Liver (tissue), 9 donors: Measurements from ENCODE around the gene TBX15. TPM values are rescaled to one million over a fixed set of nuclear protein-coding genes. Genes with fewer than 3 reads are reported as not detected.

Experiments
- DNase-seq: peaks from one replicate; pipeline ENCODE4 v3.0.0-alpha.2; 2017; ENCODE audit warnings: low spot score
- H3K27ac ChIP-seq, 2 donors: one replicate each; pipeline ENCODE4 v1.7.0; 2013; ENCODE audit warnings: inconsistent platforms in 2 of 2, low read length in 2 of 2, control low read depth in 1 of 2, low read depth in 1 of 2, mild to moderate bottlenecking in 1 of 2
- H3K27me3 ChIP-seq, 4 donors: one replicate each; pipeline versions ENCODE4 v1.6.1 to v1.7.0; 2013; ENCODE audit warnings: low read length in 3 of 4, inconsistent platforms in 1 of 4, mild to moderate bottlenecking in 1 of 4, moderate library complexity in 1 of 4; ENCODE audit not compliant: control insufficient read depth in 4 of 4, insufficient read depth in 4 of 4
- H3K36me3 ChIP-seq, 4 donors: one replicate each; pipeline versions ENCODE4 v1.6.1 to v1.7.0; 2013; ENCODE audit warnings: low read length in 3 of 4, mild to moderate bottlenecking in 3 of 4, low read depth in 1 of 4, moderate library complexity in 1 of 4; ENCODE audit not compliant: control insufficient read depth in 4 of 4, insufficient read depth in 3 of 4
- H3K4me1 ChIP-seq, 4 donors: one replicate each; pipeline versions ENCODE4 v1.6.1 to v1.7.0; 2013; ENCODE audit warnings: low read length in 3 of 4, mild to moderate bottlenecking in 3 of 4, moderate library complexity in 1 of 4; ENCODE audit not compliant: control insufficient read depth in 4 of 4, insufficient read depth in 4 of 4
- H3K4me3 ChIP-seq, 3 donors: one replicate each; pipeline versions ENCODE4 v1.6.1 to v1.7.0; 2013; ENCODE audit warnings: low read length in 3 of 3, control low read depth in 1 of 3, low read depth in 1 of 3, mild to moderate bottlenecking in 1 of 3
- H3K9ac ChIP-seq, 2 donors: one replicate each; pipeline ENCODE4 v1.7.0; 2013; ENCODE audit warnings: low read length in 2 of 2, mild to moderate bottlenecking in 2 of 2, moderate library complexity in 2 of 2, control low read depth in 1 of 2, low read depth in 1 of 2
- H3K9me3 ChIP-seq, 4 donors: one replicate each; pipeline versions ENCODE4 v1.6.1 to v1.7.0; 2013; ENCODE audit warnings: low read length in 3 of 4; ENCODE audit not compliant: control insufficient read depth in 4 of 4
- ATF3 ChIP-seq: IDR thresholded peaks from 2 replicates; pipeline ENCODE4 v1.6.1; 2016; ENCODE audit warnings: antibody characterized with exemption
- CTCF ChIP-seq: fragments of 150-350 bp; IDR thresholded peaks from 2 replicates; pipeline ENCODE4 v1.5.1; 2017; ENCODE audit warnings: improper control_type of control experiment, low read depth, low read length; ENCODE audit not compliant: missing input control
- FOXA2 ChIP-seq: IDR thresholded peaks from 2 replicates; pipeline ENCODE4 v1.6.1; 2016; ENCODE audit warnings: antibody characterized with exemption
- GABPA ChIP-seq, 2 donors: IDR thresholded peaks in 1 of 2; conservative IDR thresholded peaks in 1 of 2; 2 replicates each; pipeline ENCODE4 v1.6.1; 2016; ENCODE audit warnings: antibody characterized with exemption in 2 of 2, mild to moderate bottlenecking in 1 of 2, moderate library complexity in 1 of 2
- HNF4A ChIP-seq, 2 donors: conservative IDR thresholded peaks; 2 replicates each; pipeline ENCODE4 v1.6.1; 2016; ENCODE audit warnings: antibody characterized with exemption in 2 of 2, mild to moderate bottlenecking in 2 of 2
- JUND ChIP-seq, 2 donors: IDR thresholded peaks; 2 replicates each; pipeline ENCODE4 v1.6.1; 2016; ENCODE audit warnings: antibody characterized with exemption in 2 of 2
- NR2F2 ChIP-seq: IDR thresholded peaks from 2 replicates; pipeline ENCODE4 v1.6.1; 2016; ENCODE audit warnings: antibody characterized with exemption
- RAD21 ChIP-seq, 2 donors: IDR thresholded peaks; 2 replicates each; pipeline ENCODE4 v1.6.1; 2016; ENCODE audit warnings: antibody characterized with exemption in 2 of 2, mild to moderate bottlenecking in 2 of 2
- SP1 ChIP-seq: IDR thresholded peaks from 2 replicates; pipeline ENCODE4 v1.6.1; 2018; ENCODE audit warnings: antibody characterized with exemption, mild to moderate bottlenecking
- YY1 ChIP-seq: IDR thresholded peaks from 2 replicates; pipeline ENCODE4 v1.6.1; 2016; ENCODE audit warnings: antibody characterized with exemption, mild to moderate bottlenecking
- WGBS: extraction: QIAGEN DNeasy Blood & Tissue Kit; methylation state at CpG from one replicate; pipeline ENCODE4 v1.1.7; 2013; 5-methylcytosine and 5-hydroxymethylcytosine counted together
- polyA plus RNA-seq, 2 donors: library from polyadenylated mRNA; stranded (reverse) in 1 of 2; unstranded in 1 of 2; fragments of 200-250 nt in 1 of 2; fragments of >200 nt in 1 of 2; fragmentation: Nextera tagmentation in 1 of 2; extraction: Ambion mirVana in 1 of 2; gene quantifications; one replicate each; pipeline versions ENCODE4 v1.2.1 to v1.2.3, GENCODE V29; 2013 to 2015
- total RNA-seq, 2 donors: library from RNA; depleted of rRNA; stranded (reverse); fragments of >200 nt; gene quantifications; one replicate each; pipeline ENCODE4 v1.2.3, GENCODE V29; 2014
- TF ChIP-seq, protein P1 (sequence below): IDR thresholded peaks from 2 replicates; pipeline ENCODE4 v1.6.1; 2016; ENCODE audit warnings: antibody characterized with exemption
- TF ChIP-seq, protein P2 (sequence below): IDR thresholded peaks from 2 replicates; pipeline ENCODE4 v1.6.1; 2016; ENCODE audit warnings: antibody characterized with exemption
- TF ChIP-seq, protein P3 (sequence below): IDR thresholded peaks from 2 replicates; pipeline ENCODE4 v1.6.1; 2016; ENCODE audit warnings: antibody characterized with exemption, mild to moderate bottlenecking
- donor health status: healthy.
- donor health status: healthy.
- donor health status: healthy.
- donor health status: healthy.
- donor health status: healthy.

Gene TBX15
- total and polyA plus RNA-seq, 4 donors: 0.09 to 15.5 (median 3.5) TPM

DNA sequence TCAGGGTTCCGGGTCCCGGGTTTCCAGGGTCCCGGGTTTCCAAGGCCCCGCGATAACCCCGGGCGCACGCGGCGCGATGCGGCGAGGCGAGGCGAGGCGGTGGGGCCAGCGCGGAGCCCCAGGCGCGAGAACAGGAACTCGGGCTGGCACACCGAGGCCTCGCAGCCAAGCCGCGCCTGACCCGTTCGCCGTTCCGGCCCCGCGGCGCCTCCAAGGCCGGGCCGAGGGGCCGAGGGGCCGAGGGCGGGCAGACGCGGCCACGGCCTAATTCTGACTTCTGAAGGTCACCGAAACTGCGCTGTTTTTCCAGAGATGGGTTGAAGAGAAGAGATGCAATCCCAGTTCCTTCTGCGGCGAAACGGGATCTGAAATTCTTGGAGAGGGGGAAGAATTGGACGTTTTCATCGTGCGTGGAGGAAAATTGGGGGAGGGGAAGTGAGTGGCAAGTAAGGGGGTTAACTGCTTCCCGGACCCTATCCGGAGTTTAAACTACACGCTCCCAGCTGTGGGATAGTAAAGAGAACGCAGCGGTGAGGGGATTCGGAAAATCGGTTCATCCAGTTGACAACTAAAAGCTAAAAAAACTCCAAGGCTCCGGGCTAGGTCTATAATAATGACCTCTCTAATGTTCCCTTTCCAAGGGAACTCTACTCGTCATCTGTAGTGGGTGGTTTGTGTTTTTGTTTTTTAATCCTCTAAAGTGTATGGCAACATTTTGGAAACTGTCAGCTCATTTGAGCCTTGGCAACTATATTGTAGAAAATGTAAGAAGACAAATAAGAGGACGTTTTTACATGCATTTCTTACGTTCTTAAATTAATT, 8.2 kb downstream of the TBX15 start (continued):
- TF ChIP-seq, protein P1, sequence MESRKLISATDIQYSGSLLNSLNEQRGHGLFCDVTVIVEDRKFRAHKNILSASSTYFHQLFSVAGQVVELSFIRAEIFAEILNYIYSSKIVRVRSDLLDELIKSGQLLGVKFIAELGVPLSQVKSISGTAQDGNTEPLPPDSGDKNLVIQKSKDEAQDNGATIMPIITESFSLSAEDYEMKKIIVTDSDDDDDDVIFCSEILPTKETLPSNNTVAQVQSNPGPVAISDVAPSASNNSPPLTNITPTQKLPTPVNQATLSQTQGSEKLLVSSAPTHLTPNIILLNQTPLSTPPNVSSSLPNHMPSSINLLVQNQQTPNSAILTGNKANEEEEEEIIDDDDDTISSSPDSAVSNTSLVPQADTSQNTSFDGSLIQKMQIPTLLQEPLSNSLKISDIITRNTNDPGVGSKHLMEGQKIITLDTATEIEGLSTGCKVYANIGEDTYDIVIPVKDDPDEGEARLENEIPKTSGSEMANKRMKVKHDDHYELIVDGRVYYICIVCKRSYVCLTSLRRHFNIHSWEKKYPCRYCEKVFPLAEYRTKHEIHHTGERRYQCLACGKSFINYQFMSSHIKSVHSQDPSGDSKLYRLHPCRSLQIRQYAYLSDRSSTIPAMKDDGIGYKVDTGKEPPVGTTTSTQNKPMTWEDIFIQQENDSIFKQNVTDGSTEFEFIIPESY: no peak
- TF ChIP-seq, protein P2, sequence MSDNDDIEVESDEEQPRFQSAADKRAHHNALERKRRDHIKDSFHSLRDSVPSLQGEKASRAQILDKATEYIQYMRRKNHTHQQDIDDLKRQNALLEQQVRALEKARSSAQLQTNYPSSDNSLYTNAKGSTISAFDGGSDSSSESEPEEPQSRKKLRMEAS: no peak
- TF ChIP-seq SP1 (no peak), GABPA (IDR thresholded peaks at IDR 0.05 in 1 of 2, conservative IDR thresholded peaks at IDR 0.05 in 1 of 2) (no peak), NR2F2 (no peak)

DNA sequence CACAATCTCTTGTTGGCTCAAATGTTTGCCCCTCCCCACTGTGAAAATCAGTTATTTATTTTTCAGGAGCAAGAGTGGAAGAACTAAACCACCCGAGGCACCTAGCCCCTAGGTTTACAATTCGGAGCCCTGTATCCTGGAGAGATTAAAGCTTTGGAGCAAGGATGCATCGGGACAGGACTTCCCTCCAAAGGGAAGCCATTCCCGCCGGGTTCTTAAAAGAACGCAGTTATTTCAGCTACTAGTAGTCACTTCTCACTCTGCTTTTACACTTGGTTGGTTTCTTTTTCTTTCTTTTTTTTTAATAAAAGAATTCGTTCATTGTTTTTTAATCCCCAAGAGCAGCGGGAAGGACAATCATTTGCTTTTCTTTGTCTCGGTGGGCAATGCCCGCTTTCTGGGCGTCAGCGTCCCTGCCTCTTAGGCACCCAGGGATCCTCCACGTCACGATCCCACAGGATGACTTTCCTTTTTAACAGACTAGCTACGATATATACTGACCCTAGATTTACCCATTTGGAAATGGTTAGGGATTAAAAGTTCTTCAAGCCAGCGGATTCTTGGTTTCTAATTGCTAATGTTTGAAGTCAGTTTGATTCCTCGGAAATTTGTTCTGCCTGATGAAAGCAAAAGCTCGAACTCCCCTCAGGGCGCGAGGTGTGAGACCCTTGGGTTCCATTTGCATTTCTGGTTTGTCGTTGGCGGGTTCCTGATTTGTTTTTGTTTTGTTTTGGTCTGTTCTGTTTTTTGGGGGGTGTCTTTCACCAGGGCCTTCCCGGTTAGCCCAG, 9.0 kb downstream of the TBX15 start:
- WGBS: 10% methylated on average over 23 of the region's 23 CpGs

More for the DNA sequence above, 9.0 kb downstream of the TBX15 start:
- DNase-seq: no peak
- TF ChIP-seq RAD21 (IDR thresholded peaks at IDR 0.05) (no peak), FOXA2 (no peak), CTCF (no peak), ATF3 (no peak), NR2F2 (no peak), SP1 (no peak), GABPA (IDR thresholded peaks at IDR 0.05 in 1 of 2, conservative IDR thresholded peaks at IDR 0.05 in 1 of 2) (no peak), JUND (IDR thresholded peaks at IDR 0.05) (no peak), YY1 (no peak), HNF4A (conservative IDR thresholded peaks at IDR 0.05) (no peak)
- TF ChIP-seq, protein P3, sequence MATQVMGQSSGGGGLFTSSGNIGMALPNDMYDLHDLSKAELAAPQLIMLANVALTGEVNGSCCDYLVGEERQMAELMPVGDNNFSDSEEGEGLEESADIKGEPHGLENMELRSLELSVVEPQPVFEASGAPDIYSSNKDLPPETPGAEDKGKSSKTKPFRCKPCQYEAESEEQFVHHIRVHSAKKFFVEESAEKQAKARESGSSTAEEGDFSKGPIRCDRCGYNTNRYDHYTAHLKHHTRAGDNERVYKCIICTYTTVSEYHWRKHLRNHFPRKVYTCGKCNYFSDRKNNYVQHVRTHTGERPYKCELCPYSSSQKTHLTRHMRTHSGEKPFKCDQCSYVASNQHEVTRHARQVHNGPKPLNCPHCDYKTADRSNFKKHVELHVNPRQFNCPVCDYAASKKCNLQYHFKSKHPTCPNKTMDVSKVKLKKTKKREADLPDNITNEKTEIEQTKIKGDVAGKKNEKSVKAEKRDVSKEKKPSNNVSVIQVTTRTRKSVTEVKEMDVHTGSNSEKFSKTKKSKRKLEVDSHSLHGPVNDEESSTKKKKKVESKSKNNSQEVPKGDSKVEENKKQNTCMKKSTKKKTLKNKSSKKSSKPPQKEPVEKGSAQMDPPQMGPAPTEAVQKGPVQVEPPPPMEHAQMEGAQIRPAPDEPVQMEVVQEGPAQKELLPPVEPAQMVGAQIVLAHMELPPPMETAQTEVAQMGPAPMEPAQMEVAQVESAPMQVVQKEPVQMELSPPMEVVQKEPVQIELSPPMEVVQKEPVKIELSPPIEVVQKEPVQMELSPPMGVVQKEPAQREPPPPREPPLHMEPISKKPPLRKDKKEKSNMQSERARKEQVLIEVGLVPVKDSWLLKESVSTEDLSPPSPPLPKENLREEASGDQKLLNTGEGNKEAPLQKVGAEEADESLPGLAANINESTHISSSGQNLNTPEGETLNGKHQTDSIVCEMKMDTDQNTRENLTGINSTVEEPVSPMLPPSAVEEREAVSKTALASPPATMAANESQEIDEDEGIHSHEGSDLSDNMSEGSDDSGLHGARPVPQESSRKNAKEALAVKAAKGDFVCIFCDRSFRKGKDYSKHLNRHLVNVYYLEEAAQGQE: no peak
- TF ChIP-seq, protein P2: no peak
- H3K27me3 ChIP-seq: peaks cover 0 to 36% (median 3%) of the 10 kb centered on the region in 4 donors
- H3K4me1 ChIP-seq: peaks cover 5 to 7% (median 6%) of the 10 kb centered on the region in 4 donors
- H3K4me3 ChIP-seq: peak overlapping the region; percentile 7 to 24 (median 18)
- H3K9ac ChIP-seq: no peak overlapping the region
- no peak overlapping the region for H3K27ac ChIP-seq
- H3K9me3 ChIP-seq: peaks cover 4 to 18% (median 14%) of the 10 kb centered on the region in 4 donors
- peaks cover 0 to under 1% (median 0%) of the 10 kb centered on the region in 4 donors for H3K36me3 ChIP-seq
